ENCODE data around the gene RAPGEF4. TPM values are rescaled to one million over a fixed set of nuclear protein-coding genes. Genes with fewer than 3 reads are reported as not detected.

Gene RAPGEF4
- total RNA-seq, 1 donor from 2014 or later = 0.57 TPM

- Mint-ChIP-seq H3K27me3 (ENCODE audit: low read depth) (no peaks in the 10 kb centered on the region), H3K27ac (ENCODE audit: unreplicated experiment) (no peak overlapping the region), H3K4me1 (ENCODE audit: low read depth) (peaks cover 14% of the 10 kb centered on the region), H3K36me3 (ENCODE audit: low read depth) (no peaks in the 10 kb centered on the region), H3K4me3 (ENCODE audit: unreplicated experiment) (no peak overlapping the region), H3K9me3 (ENCODE audit: low read depth) (no peaks in the 10 kb centered on the region)
- no peak for DNase-seq (ENCODE audit: low spot score)
- TF ChIP-seq CTCF (IDR thresholded peaks at IDR 0.05) = no peak
Measured at GRCh38 chr2:172986040-172986439, 250.4 kb downstream of the RAPGEF4 start.

- no peak for DNase-seq (ENCODE audit: low spot score)
- H3K27ac Mint-ChIP-seq (ENCODE audit: unreplicated experiment) = no peak overlapping the region
- no peaks in the 10 kb centered on the region for H3K36me3 Mint-ChIP-seq (ENCODE audit: low read depth)
- no peaks in the 10 kb centered on the region for H3K9me3 Mint-ChIP-seq (ENCODE audit: low read depth)
- H3K4me3 Mint-ChIP-seq (ENCODE audit: unreplicated experiment) = no peak overlapping the region
- peaks cover 20% of the 10 kb centered on the region for H3K4me1 Mint-ChIP-seq (ENCODE audit: low read depth)
- TF ChIP-seq CTCF (IDR thresholded peaks at IDR 0.05) = no peak
- H3K27me3 Mint-ChIP-seq (ENCODE audit: low read depth) = no peaks in the 10 kb centered on the region
Measured at GRCh38 chr2:172988728-172989127, 253.1 kb downstream of the RAPGEF4 start.

GRCh38 chr2:172991031-172991430 lies 255.4 kb downstream of the RAPGEF4 start:
- Mint-ChIP-seq H3K4me1 (ENCODE audit: low read depth) (peaks cover 32% of the 10 kb centered on the region), H3K4me3 (ENCODE audit: unreplicated experiment) (no peak overlapping the region), H3K27ac (ENCODE audit: unreplicated experiment) (no peak overlapping the region), H3K36me3 (ENCODE audit: low read depth) (no peaks in the 10 kb centered on the region), H3K9me3 (ENCODE audit: low read depth) (no peaks in the 10 kb centered on the region), H3K27me3 (ENCODE audit: low read depth) (no peaks in the 10 kb centered on the region)
- DNase-seq (ENCODE audit: low spot score) = no peak
- no peak for TF ChIP-seq CTCF (IDR thresholded peaks at IDR 0.05)

- no peak overlapping the region for H3K4me3 Mint-ChIP-seq (ENCODE audit: unreplicated experiment)
- no peaks in the 10 kb centered on the region for H3K9me3 Mint-ChIP-seq (ENCODE audit: low read depth)
- no peak overlapping the region for H3K27ac Mint-ChIP-seq (ENCODE audit: unreplicated experiment)
- TF ChIP-seq CTCF (IDR thresholded peaks at IDR 0.05) = no peak
- H3K4me1 Mint-ChIP-seq (ENCODE audit: low read depth) = peaks cover 44% of the 10 kb centered on the region
- H3K36me3 Mint-ChIP-seq (ENCODE audit: low read depth) = no peaks in the 10 kb centered on the region
- no peaks in the 10 kb centered on the region for H3K27me3 Mint-ChIP-seq (ENCODE audit: low read depth)
- DNase-seq (ENCODE audit: low spot score) = no peak
Measured at GRCh38 chr2:172993139-172993538, 257.5 kb downstream of the RAPGEF4 start.

GRCh38 chr2:172993931-172994717 lies 258.5 kb downstream of the RAPGEF4 start:
- no peak for TF ChIP-seq CTCF (IDR thresholded peaks at IDR 0.05)
- Mint-ChIP-seq H3K9me3 (ENCODE audit: low read depth) (no peaks in the 10 kb centered on the region), H3K36me3 (ENCODE audit: low read depth) (no peaks in the 10 kb centered on the region), H3K27me3 (ENCODE audit: low read depth) (no peaks in the 10 kb centered on the region), H3K4me1 (ENCODE audit: low read depth) (peaks cover 48% of the 10 kb centered on the region), H3K27ac (ENCODE audit: unreplicated experiment) (no peak overlapping the region), H3K4me3 (ENCODE audit: unreplicated experiment) (no peak overlapping the region)
- no peak for DNase-seq (ENCODE audit: low spot score)
